HG03457 (cell line): ENCODE data around the gene CNTLN.
"Not testable (repeated sequence)": the region's sequence is repeated elsewhere in the genome, so short reads cannot be mapped to it uniquely, and the experiment has no call there.

Experiments
- ATAC-seq: cut with Tn5 transposase; IDR thresholded peaks from one replicate; pipeline ENCODE4 v1.9.1; 2021; ENCODE audit warnings: moderate number of reproducible peaks; ENCODE audit not compliant: unreplicated experiment

CNTLN gene

GRCh38 chr9:17291766-17292165 lies 156.9 kb downstream of the CNTLN start:
- ATAC-seq = no peak

DNA sequence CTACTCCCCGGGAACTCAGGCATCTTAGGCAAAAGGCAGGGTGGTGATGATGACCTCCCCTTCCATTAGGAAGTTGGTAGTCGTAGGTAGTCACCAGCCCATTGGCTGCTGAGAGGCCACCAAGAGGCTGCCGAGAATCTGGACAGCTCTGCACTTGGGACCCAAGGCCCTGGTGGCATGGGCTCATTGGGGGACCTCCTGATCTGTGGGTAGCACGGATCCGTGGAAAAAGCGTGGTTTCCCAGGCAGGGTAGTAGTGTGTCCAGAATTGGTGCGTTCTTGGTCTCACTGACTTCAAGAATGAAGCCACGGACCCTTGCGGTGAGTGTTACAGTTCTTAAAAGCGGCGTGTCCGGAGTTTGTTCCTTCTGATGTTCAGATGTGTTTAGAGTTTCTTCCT lies 158.8 kb downstream of the CNTLN start:
- no peak for ATAC-seq

DNA sequence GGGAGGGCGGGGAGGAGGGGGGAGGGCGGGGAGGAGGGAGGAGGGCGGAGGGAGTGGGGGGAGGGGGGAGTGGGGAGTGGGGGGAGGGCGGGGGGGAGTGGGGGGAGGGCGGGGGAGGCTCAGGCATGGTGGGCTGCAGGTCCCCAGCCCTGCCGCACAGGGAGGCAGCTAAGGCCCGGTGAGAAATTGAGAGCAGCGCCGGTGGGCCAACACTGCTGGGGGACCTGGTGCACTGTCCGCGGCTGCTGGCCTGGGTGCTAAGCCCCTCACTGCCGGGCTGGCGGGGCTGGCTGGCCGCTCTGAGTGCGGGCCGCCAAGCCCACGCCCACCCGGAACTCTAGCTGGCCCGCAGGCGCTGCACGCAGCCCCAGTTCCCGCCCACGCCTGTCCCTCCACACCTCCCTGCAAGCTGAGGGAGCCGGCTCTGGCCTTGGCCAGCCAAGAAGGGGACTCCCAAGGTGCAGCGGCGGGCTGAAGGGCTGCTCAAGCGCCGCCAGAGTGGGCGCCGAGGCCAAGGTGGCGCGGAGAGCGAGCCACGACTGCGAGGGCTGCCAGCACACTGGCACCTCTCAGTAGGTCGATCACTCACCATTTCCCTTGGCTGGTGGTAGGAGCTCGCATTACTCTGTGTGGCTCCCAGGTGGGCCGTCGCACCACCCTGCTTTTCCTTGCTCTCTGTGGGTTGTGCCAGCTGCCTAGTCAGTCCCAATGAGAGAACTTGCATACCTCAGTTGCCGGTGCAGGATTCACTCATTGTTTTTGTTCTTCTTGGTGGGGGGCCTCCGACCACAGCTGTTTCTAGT lies 160.2 kb downstream of the CNTLN start:
- no peak for ATAC-seq

GRCh38 chr9:17315341-17315740 lies 180.5 kb downstream of the CNTLN start:
- no peak for ATAC-seq

GRCh38 chr9:17318821-17319320 lies 184.0 kb downstream of the CNTLN start:
- ATAC-seq = no peak

DNA sequence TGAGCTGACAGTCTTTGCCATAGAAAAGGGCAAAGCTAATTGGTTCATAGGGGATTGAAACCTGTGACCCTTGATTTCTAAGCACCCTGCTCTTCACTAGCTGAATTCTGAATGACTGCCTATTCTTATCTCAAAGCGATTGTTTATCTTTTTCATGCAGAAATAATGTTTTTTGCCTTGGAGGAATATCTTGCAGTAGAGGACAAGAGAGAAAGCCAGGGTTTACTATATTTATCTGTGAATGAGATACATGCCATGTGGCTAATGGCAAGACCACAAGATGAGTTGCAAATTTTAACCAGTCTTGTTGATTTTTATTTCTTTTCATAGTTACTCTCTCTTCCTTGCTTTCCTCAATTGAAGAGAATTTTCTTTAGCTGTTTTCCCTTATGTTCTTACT lies 185.0 kb downstream of the CNTLN start:
- no peak for ATAC-seq

- no peak for ATAC-seq
Measured at GRCh38 chr9:17322882-17323864, 188.3 kb downstream of the CNTLN start.

DNA sequence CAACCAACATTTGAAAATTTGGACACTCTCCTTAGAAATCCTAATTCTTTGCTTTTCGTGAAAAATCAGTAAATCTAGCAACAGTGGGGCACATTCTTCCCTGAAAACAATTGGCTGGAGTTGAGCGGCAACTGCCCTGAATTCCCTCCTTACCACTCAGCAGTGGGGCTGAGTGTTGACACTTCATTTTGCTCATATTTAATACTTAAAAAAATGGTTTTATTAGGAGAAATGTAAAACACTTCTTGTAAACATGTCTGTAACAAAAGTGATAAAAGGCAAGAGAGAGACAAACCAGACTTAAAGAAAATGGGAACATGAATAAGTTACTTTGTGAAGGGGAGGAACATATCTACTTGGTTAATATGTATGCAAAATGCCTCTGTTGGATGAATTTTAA lies 193.5 kb downstream of the CNTLN start:
- ATAC-seq = no peak

- no peak for ATAC-seq
Measured at GRCh38 chr9:17330097-17330496, 195.3 kb downstream of the CNTLN start.

GRCh38 chr9:17332115-17332514 lies 197.3 kb downstream of the CNTLN start:
- no peak for ATAC-seq

DNA sequence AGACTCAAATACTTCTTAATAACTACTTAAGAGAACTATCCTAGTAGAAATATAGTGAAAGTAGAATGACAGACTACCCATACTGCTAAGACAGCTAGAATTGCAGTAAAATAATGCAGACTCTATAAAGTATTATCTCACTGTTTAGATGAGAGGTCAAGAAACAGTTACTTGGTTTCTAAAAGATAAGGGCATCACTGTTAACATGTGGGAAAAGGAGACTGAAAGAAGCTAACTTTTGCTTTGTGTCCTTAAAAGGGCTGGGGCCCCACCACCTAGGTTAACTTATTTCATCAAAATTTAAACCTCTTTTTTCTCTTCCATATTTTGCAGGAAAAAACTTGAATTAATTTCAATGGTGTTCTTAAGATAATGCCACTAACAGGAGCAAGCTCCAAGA lies 204.3 kb downstream of the CNTLN start:
- ATAC-seq = no peak

DNA sequence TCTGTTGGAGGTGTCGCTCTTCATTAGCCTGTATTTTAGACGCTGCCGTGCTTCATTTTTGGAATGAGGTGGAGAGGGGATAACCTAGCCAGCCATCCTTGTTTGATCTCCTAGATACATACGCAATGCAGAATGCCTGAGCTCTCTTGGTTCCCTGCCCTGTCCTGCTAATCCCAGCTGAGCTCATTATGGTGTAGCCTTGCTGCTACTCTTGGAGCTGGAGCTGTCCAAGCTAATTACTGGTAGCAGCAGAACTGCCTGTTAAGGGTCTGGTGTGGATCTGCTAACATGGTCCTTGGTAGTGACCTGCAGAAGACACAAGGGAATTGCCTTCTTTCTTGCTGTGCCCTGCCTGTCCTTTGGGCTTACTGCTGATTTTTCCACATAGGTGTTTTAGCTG lies 207.9 kb downstream of the CNTLN start:
- ATAC-seq = no peak

DNA sequence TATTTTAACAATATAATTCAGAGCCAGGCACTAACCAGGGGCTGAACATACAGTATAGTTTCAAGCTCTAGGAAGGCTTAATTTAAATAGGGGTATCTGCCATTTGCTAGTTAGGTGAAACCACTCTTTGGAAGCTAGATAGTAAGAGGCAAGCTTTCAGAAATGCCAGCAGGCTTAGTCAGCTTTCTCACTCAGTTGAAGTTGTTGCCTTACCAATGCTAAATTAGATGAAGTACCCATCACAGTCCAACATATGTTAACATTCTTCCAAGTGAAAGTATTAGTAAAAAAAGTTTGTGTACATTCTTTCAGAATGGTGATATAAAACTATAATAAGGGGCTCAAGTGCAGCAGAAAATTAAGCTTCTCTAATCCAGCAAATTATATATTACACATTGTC lies 215.0 kb downstream of the CNTLN start:
- no peak for ATAC-seq

GRCh38 chr9:17354006-17354405 lies 219.2 kb downstream of the CNTLN start:
- ATAC-seq = not testable (repeated sequence)

GRCh38 chr9:17361378-17361777 lies 226.5 kb downstream of the CNTLN start:
- no peak for ATAC-seq

- no peak for ATAC-seq
Measured at GRCh38 chr9:17367035-17367434, 232.2 kb downstream of the CNTLN start.

- ATAC-seq = no peak
Measured at GRCh38 chr9:17380126-17380861, 245.5 kb downstream of the CNTLN start.

DNA sequence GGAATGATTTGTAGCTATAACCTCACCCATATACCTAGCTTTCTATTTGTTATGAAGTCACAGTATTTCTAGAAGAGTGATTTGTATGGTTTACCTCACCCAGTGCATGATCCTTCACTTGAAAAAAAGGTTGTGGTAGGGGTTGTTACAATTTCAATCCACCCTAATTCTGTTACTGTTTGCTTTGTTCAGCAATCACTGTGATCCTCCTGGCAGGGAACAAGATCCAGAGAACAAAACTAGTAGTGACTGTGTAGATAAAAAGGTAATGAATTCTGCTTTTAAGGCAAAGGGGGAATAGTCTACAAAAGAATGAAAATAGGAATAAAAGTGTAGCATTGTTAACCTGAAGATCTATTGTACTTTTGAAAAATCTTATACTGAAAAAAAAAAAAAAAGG lies 252.7 kb downstream of the CNTLN start:
- ATAC-seq = no peak

DNA sequence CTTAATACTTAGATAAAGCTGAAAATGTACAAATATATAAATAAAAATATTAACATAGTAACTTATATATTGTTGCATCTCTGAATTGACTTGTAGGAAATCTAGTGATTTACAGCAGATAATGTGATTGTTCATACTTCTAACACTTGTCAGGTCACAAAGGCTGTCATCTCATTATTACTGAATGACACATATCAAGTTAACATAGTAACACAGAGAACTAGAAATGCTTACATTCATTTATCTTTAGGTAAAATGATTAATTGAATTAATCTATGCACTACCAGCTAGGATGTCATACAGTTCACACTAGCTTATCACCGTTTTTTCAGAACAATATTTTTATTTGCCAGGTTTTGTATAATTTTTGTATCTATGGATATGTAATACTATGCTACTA lies 254.2 kb downstream of the CNTLN start:
- no peak for ATAC-seq

DNA sequence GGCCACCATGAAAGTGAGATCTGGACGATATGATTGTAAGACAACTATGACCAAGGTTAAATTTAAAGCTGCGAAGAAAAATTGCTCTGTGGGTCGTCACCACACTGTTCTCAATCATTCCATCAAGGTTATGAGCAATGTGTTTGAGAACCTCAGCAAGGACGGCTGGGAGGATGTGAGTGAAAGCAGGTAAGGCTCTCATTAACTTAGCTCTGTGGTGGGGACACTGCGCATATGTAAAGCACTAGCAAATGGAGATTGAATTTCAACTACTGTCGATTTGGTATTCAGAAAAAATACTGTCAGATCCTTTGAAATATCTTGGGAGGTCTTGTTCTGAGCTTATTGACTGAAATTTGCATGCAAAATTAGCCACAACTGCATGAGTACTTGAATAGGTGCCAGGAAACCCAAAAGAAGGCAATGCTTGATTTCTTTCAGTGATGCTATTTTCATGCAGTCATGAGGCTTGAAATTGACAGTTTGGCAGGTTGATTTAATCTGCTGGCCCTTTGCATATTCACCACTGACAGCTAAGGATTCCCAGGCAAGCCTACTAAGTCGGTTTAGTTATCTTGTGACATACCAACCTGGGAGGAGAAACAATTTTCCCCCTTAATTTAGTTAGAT lies 260.2 kb downstream of the CNTLN start:
- ATAC-seq = no peak
